ENCODE data around the gene LRRC32.

DNA sequence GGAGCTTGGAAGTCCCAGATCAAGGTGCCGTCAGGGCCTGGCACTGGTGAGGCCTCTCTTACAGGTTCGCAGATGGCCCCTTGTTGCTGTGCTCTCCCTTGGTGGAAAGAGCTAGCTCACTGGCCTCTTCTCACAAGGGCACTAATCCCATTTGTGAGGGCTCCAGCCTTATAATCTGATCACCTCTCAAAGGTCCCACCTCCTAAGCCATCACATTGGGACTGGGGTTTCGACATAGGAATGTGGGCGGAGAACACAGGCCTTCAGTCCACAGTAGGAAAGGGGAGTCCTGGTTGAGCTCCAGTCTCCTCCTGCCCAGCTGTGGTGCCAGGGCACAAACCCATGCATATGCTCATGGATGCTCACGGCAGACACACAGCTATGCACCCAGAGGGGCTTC, 14.0 kb upstream of the LRRC32 start:
- TF ChIP-seq, protein P1, sequence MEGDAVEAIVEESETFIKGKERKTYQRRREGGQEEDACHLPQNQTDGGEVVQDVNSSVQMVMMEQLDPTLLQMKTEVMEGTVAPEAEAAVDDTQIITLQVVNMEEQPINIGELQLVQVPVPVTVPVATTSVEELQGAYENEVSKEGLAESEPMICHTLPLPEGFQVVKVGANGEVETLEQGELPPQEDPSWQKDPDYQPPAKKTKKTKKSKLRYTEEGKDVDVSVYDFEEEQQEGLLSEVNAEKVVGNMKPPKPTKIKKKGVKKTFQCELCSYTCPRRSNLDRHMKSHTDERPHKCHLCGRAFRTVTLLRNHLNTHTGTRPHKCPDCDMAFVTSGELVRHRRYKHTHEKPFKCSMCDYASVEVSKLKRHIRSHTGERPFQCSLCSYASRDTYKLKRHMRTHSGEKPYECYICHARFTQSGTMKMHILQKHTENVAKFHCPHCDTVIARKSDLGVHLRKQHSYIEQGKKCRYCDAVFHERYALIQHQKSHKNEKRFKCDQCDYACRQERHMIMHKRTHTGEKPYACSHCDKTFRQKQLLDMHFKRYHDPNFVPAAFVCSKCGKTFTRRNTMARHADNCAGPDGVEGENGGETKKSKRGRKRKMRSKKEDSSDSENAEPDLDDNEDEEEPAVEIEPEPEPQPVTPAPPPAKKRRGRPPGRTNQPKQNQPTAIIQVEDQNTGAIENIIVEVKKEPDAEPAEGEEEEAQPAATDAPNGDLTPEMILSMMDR (conservative IDR thresholded peaks at IDR 0.05; ENCODE audit: low read length) = no peak
- TF ChIP-seq EZH2phosphoT487 (IDR thresholded peaks at IDR 0.05; ENCODE audit: borderline replicate concordance, low read depth, low read length) = no peak

Measured in OCI-LY7 (cell line).